Activated CD8-positive, alpha-beta memory T cell treated with anti-CD3 and anti-CD28 coated beads for 48 hours (primary cell): ENCODE results near the gene GALNT13.

Source experiments
- DNase-seq, 3 experiments: peaks; one replicate each; pipeline ENCODE4 v3.0.0-alpha.2; 2020; ENCODE audit warnings: low read depth in 2 of 3, low spot score in 2 of 3

Gene GALNT13

DNA sequence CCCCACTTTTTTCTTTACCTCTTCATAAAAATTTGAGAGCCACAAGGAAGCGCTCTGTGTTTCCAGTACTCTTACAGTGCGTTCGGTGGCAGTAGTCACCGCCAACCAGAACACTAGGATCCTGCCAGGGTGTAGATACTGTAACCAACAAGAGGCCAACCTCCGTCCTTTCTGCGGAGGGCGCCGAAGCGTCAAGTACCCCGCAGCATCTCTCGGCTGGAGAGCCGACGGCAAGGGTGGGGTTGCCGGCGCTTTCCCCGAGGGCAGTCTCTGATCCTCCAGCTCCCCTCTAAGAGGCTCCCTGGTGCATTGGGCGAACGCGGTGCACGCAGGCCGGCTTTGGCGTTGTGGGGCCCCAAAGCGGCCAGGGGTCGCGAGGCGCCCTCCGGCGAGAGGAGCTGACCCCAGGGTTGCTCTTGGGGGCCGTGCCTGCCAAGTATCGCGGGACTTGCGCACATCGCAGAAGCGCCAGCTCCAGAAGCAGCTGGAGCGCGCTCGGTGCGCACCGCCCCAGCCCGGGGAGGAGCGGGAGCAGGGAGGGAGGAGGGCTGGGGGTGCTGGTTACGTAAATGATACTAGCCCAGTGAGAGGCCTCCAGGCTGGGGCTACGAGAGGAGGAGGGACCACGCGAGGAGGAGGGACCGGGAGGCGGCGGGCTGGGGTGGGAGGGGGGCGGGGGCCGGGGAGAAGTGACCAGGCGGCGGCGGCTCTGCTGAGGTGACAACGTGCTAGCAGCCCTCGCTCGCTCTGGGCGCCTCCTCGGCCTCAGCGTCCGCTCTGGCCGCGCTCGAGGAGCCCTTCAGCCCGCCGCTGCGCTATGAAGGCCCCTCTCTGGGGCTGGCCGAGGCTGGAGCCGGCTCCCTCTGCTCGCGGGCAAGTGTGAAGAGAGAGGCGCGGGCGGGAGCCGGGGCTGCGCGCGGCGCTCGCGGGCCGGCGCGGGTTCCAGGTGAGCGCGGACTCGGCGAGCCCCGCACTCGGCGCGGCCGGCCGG is at the start of gene GALNT13:
Gene GALNT13 (plus strand): TSS at position 692 of the 991 bp plus-strand sequence.
- DNase-seq = no peak

DNA sequence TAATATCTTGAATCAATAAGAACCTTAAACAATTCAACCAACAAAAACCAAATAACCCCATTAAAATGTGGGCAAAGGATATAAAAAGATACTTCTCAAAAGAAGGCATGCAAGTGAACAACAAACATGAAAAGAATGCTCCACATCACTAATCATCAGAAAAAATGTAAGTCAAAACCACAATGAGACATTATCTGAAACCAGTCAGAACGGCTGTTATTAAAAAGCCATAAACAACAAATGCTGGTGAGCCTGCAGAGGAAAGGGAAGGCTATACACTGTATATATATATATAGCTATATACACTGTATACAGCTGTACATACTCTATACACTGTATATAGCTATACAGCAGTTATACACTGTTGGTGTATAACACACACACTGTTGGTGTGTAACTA is 47.8 kb upstream of the GALNT13 start:
- no peak for DNase-seq

DNA sequence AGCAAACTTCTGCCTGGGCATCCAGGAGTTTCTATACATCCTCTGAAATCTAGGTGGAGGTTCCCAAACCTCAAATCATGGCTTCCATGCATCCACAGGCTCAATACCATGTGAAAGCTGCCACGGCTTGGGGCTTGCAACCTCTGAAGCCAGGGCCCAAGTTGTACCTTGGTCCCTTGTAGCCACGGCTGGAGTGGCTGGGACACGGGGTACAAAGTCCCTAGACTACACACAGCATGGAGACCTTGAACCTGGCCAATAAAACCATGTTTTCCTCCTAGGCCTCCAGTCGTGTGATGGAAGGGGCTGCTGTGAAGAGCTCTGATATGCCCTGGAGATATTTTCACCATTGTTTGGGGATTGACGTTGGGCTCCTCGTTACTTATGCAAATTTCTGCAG is 43.4 kb upstream of the GALNT13 start:
- no peak for DNase-seq

DNA sequence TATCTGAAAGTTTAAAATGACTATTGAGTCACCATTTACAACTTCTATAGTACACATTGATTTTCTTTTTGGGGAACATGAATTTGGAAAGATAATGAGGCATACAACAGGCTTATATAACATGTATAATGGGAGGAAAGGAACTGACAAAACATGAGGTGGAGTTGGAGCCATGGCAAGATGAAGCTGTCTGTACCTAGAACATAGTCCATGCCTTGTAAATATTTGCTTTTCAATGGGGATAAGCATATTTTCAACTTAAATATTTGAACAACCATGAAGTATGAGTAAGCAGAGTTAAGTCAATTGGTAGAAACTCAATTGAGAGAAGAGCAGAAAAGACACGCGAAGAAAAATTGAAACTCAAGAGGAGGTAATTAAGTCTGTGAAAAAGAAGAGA is 37.1 kb upstream of the GALNT13 start:
- DNase-seq = no peak

DNA sequence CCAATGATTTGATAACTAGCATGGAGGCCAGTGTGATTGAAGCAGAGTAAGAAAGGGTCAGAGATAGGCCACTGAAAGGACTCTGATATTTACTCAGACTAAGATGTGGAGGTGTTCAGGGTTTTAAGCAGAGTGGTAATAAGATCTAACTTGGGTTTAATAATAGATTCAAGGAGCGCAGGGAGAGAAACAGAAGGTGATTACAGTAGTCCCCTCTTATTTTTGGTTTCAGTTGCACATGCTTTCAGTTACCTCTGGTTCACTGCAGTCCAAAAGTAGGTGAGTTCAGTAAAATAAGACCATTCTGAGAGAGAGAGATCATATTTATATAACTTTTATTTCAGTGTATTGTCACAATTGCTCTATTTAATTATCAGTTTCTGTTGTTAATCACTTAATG is 13.5 kb upstream of the GALNT13 start:
- no peak for DNase-seq

DNA sequence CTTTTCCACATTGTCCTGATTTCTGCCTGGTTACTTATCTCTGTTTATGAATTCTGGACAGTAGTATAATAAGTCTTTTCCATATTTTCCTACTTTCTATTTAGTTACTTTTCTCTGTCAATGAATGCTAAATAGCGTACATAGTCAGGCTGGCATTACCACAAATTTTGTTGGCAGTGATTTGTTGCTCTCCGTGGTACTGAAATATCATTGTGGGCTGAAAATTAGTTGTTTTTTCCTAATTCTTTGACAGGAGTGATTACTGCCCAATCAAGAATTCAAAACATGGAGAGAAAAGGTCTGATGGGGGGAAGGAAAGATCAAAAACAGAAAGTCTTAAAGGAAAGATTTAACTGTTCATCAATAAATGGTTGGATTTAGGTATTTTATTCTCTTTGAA is 7.7 kb upstream of the GALNT13 start:
- no peak for DNase-seq

DNA sequence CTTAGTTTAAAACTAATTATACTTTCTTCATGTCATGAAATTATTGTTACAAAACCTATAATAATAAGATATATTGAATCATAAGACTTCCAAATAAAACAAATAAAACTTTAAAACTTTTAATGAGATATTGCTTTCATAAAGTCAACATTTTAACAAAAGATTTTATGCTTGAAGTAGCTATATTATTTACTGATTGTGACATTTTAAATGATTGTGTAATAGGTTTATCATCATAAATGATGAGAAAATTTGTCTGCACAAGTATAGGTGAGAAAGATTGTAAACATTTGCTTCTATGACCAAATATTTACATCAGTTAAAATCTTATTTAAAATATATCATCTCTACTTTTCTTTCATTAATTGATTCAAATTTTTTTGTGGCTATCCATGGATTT is 5.1 kb upstream of the GALNT13 start:
- no peak for DNase-seq

DNA sequence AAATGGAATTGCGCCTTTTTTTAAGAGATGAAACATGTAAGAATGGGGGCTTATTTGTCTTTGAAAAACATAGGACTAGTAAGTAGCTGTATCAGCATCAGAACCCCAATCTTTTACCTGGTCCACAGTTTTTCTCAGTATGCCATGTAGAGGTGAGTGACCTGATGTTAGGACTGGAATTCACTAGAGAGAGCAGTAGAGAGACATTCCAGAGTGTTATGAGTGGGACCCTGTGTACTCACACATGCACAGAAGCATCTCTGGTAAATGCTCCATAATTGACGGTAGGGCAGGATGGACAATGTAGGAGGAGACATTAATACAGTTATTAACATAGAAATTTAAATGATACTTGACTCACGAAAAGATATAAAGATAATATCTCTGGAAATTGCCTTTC is 1.4 kb upstream of the GALNT13 start:
- DNase-seq = no peak

DNA sequence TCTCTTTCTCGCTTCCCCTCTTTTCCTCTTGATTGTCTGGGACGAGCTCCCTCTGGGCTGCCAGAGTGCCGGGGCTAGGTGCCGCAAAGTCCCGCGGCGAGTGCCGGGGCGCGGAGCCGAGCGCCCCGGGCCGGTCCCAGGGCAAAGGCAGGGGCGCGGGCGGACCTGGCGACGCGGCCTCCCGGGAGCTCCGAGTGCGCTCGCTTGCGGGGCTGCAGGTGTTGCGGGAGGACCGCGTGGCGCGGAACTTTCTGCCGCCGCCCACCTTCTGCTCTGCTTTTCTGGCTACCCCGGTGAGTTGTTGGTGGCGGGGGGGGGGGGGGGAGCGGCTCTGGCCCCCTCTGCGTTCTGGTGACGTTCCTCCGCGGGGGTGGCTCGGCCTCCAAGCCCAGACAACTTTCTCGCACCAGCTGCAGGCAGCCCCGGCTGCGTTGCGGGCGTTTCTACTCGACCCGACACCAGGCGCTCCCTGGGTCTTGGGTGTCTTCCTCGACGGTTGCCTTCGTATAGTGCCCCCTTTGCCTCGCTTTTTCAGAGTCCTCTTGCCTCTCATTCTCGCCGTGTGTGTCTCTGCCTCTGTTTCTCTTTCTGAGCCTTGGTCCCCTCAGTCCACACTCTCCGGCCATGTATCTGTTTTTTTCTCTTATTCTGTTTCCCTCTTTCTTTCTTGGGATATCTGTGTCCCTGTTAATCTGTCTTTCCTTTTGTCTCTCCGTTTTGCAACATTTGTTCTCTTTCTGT is 759 bp downstream of the GALNT13 start:
- no peak for DNase-seq

DNA sequence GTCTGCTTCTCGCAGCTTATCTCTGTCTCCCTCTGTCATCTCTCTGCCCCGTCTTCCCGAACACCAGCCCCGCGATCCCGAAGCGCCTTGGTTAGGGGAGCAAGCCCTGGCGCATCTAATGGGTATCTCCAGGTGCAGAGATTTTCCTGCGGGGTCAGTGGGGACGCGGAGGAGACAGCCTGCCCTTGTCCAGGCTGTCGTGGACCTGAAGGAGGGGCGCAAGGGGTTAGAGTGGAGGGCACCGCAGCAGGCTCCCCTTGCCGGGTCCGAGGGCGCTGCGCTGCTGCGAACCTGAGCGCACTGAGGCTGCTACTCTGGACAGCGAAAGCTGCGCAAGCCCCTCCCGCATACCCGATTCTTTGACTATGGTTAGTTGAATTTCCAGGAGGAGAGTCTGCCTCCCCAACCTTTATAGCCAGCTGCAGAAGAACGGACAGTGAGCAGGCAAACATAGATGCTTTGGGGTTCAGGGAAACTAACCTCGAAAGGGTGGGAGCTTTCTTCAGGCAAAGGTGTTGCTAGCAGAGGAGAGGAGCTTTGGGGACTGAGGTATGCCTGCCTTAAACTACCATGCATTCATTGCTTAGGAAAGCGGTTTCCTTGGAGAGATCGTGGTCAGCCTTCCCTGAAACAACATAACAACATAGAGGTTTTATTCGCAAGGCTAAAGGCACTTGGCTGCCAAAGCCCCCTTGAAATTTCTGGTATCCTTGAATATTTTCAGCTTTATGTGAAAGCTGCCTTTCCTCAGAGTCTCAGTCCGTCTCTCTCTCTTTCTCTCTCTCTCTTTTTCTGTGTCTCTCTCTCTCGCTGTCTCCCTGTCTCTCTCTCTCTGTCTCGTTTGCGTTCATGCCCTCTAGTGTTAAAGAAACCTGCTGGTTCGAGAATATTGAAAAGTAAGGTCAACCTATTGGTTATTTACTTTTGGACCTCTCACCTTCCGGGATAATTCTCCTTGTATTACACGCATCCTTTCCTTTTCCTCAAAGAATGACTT is 1.6 kb downstream of the GALNT13 start:
- DNase-seq = no peak

DNA sequence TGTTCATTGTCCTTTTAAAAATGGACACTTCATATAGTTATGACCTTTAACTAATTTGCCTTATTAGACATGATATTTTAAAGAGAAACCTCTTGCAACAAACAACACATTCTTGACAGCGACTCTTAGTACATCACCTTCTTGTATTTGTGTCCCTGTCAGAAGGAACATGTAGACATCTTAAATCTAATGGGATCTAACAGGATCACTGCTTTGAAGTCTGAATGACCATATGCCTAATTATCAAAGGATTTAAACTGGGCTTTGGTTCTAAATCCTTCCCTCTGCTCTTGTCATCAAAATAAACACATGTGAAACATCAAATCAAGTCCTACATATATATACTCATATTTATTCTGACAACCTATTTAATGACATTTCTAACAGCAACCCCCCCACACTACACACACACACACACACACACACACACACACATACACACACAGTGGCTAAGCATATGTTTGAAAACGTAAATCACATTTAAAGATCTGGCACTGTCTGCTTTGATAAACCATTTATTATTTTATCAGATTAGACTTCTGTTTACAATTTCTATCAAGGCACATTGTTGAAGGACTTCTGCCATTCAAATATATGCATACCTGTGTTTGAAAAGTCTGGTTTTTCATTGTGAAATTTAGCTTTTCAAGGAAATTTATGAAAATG is 4.2 kb downstream of the GALNT13 start:
- no peak for DNase-seq

DNA sequence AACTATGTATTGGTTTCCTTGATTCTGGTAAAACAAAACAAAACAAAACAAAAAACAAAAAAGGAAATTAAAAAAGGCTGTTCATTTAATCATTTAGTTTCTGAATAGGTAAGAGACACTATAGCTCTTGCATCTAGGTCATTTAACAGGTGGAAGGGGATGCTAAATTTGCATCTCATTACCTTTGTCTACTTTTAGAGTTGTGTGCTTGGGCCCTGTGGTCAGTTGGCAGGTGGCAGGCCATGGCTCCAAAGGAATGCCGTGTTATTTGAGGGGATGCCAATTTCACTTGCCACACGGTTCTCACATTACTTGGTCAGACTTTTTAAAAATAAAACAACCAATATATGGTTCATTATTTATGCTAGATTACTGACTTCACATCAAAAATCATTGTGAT is 9.2 kb downstream of the GALNT13 start:
- DNase-seq = no peak

DNA sequence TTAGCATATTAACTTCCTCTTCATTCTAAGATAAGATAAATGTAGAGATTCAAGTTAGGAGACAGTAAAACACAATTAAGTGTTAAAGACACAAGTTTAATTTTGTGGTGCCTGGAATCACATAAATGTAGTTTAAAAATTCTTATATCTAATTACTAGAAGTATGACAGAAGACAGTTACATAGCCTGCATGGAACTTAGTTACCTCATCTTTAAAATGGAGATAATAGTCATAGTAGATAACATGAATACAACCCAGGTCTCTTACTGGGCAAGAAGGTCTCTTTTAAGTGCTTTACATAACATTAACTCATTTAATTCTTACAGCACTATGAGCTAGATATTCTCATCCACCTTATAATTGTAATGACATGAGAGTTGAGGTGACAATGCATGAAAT is 15.1 kb downstream of the GALNT13 start:
- DNase-seq = no peak

DNA sequence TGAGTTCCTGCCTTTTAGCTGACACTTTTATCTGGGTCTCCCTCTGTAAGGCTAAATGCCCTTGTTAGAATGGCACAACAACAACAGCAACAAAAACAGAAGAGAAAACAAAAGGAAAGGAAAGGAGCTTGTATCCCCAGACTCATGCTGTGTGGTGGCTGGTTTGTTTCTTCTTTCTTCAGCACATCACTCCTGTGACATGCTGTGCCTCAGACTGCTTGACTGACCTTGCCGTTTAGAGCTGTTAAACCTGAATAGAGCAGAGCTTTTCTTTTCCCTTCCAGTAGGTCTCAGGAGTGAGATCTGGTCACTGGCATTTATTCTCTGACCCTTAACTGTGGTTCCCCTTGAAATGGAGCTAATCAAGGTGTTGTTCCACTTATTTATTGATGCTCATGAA is 18.9 kb downstream of the GALNT13 start:
- DNase-seq = no peak

DNA sequence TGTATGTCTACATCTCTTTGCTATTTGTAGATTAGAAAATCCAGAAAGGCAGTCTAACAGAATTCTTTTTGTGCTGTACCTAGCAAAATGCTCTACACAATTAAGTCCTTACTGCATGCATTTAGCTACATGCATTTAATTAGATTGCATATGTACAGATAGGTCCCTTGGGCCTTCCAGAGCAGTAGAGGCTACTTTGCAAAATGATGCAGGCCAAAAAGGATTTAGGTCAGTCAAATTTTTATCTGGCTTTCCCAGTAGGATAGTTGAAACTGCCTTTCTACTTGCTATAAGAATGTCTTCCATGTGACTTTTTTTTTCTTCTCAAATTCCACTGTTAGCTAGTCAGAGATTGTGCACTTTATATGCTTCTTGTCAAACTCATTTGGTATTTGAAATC is 19.3 kb downstream of the GALNT13 start:
- no peak for DNase-seq

DNA sequence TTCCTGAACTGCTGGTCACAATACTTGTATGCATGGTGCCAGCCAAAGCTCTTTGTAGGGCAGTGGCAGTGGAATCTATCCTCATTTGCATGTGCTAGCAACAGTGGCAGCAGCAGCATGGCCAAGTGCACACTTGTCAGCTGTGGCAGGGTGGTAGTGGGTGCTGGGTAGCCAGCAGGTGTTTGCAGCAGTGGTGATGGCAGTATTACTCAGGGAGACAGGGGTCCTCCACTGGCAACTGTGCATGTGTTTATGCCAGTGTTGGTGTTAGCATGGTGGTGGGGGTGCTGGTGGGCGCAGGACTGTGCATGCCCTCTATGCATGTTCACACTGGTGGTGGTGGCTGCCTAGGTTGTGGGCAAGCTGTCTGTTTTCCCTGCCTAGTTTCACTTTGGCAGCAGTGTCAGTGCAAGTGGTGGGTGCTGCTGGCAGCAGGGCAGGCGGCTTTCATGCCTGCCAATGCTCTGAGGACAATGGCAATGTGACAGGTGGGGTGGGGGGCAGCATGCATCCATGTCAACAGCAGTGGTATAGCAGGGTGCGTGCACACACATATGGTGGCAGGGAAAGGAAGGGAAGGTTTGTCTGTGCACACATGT is 41.2 kb downstream of the GALNT13 start:
- no peak for DNase-seq

DNA sequence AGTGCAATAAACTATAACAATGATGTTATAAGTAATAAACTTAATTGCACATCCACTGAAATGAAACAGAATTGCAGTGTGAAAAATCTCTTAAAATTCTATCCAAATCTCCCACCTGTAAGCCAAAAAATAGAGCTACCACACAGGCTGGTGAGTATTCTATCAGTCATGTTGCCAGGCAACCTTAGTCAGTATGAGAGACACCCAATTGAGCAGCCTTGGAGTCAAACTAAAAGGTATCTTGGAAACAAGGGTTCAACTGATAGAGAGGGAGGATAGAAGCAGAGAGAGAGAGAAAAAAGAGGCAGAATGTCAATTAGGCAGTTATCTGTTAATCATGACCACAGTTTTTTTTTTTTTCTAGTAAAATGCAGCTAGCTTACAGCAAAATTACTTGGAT is 45.8 kb downstream of the GALNT13 start:
- no peak for DNase-seq

DNA sequence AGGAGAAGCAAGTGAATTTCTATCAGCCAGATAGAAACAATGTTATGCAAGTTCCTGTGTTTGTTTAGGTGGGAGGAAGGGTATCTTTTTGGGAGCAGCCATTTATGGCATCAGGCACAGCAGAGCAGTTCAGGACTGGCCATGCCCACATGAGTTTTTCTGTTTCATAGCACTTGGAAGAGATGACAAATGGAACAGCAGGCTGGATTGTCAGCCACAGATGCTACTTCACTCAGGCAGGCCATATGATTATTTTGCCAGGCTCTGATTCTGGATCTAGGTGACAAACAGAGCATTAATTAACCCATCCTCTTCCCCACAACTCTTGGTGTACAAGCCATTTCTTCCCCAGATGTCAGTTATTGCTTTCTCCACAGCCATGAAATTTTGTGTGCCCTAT is 63.8 kb downstream of the GALNT13 start:
- DNase-seq = no peak

DNA sequence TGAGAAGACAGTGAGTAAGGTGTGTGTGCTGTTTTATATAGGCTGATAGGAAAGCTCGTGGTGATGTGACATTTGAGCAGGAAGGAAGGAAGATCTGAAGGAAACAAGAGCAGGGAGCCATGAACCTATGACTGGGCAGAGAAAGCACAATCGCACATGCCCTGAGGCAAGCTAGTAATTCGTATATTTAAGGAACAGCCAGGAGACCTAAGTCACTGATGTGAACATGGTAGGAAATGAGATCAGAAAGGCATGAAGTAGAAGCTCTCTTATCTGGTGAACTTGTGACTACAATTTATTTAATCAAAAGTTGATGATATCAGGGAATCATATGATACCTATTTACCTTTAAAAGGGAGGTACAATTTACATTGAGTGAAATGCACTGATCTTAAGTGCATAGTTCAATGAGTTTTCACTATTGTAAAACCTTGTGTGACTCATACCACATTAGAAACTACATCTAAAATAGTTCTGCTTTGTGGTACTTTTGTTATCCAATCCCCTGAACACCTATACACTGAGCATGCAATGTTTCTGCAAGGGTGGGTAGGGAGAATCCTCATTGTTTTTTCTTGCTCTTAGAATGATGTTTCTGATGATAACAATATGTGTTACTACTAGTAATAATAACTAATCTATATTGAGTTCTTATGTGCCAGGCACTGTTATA is 67.5 kb downstream of the GALNT13 start:
- no peak for DNase-seq

DNA sequence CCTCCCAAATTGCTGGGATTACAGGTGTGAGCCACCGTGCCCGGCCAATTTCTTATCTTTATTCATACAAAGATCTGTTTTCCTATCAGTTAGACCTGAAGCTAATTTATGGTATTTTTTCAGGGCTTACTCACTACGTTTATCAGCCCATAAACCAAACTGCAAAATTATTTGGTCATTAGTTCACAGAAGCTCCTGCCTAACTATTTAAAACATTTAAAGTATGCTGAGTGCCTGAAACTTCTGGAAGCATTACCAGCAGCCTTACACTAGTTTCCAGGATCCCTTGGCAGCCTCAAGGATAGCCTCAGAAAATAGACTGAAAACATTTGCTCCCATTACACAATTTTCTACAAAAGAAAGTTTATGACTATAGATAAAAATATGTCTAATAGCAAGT is 68.8 kb downstream of the GALNT13 start:
- no peak for DNase-seq
